Peyer's patch (tissue), 4 donors: Measurements from ENCODE around the gene DNAJB9.

ENCODE experiments used
- CTCF ChIP-seq, 6 experiments: fragments of 450-650 bp in 4 of 6; fragments of 200-600 bp in 2 of 6; sonication (generic) in 1 of 6; IDR thresholded peaks; one replicate each; pipeline ENCODE4 v1.5.1; 2017 to 2019; ENCODE audit warnings: antibody characterized with exemption in 6 of 6, mild to moderate bottlenecking in 3 of 6, moderate library complexity in 1 of 6
- POLR2A ChIP-seq, 2 donors: fragments of 450-650 bp; IDR thresholded peaks; one replicate each; pipeline ENCODE4 v1.5.1; 2017; ENCODE audit warnings: antibody characterized with exemption in 2 of 2, mild to moderate bottlenecking in 2 of 2, moderate library complexity in 2 of 2

- no peak for TF ChIP-seq CTCF (IDR thresholded peaks at IDR 0.05)
- no peak for TF ChIP-seq POLR2A (IDR thresholded peaks at IDR 0.05)
Observed at GRCh38 chr7:108557617-108558016, 12.1 kb upstream of the DNAJB9 start.
